H9 (cell line): Measurements from ENCODE around the gene ZFP91. TPM values are rescaled to one million over a fixed set of nuclear protein-coding genes. Genes with fewer than 3 reads are reported as not detected.

Experiments used
- DNase-seq: peaks from one replicate; pipeline ENCODE4 v3.0.0-alpha.2; 2017
- H2AFZ ChIP-seq: one replicate; pipeline ENCODE4 v1.6.1; 2013; ENCODE audit warnings: mild to moderate bottlenecking, low read length, control low read depth, moderate library complexity
- H2AK5ac ChIP-seq: 2 replicates; pipeline ENCODE4 v1.6.1; 2013; ENCODE audit warnings: low read length, control low read depth, mixed read lengths; ENCODE audit not compliant: insufficient read length
- H2BK120ac ChIP-seq: one replicate; pipeline ENCODE4 v1.6.1; 2013; ENCODE audit warnings: low read depth, mild to moderate bottlenecking, low read length, control low read depth, inconsistent platforms; ENCODE audit not compliant: poor library complexity, severe bottlenecking
- H2BK12ac ChIP-seq: 2 replicates; pipeline ENCODE4 v1.6.1; 2013; ENCODE audit warnings: low read length, control low read depth, mixed read lengths, low read depth; ENCODE audit not compliant: insufficient read length
- H2BK15ac ChIP-seq: 2 replicates; pipeline ENCODE4 v1.6.1; 2013; ENCODE audit warnings: low read depth, low read length, control low read depth
- H2BK20ac ChIP-seq: one replicate; pipeline ENCODE4 v1.6.1; 2013; ENCODE audit warnings: low read depth, mild to moderate bottlenecking, low read length, control low read depth, inconsistent platforms; ENCODE audit not compliant: poor library complexity, severe bottlenecking
- H2BK5ac ChIP-seq: 2 replicates; pipeline ENCODE4 v1.6.1; 2013; ENCODE audit warnings: low read length, control low read depth, mixed read lengths; ENCODE audit not compliant: insufficient read length
- H3K14ac ChIP-seq: 2 replicates; pipeline ENCODE4 v1.6.1; 2013; ENCODE audit warnings: low read length, control low read depth; ENCODE audit not compliant: insufficient read depth
- H3K18ac ChIP-seq: 2 replicates; pipeline ENCODE4 v1.6.1; 2013; ENCODE audit warnings: low read depth, mild to moderate bottlenecking, mixed read lengths, low read length, control low read depth; ENCODE audit not compliant: insufficient read length
- H3K23ac ChIP-seq: 2 replicates; pipeline ENCODE4 v1.6.1; 2013; ENCODE audit warnings: low read length, control low read depth, mixed read lengths, low read depth; ENCODE audit not compliant: insufficient read length
- H3K23me2 ChIP-seq: 2 replicates; pipeline ENCODE4 v1.6.1; 2013; ENCODE audit warnings: low read depth, mild to moderate bottlenecking, mixed read lengths, low read length, control low read depth; ENCODE audit not compliant: insufficient read length, poor library complexity, severe bottlenecking
- H3K27ac ChIP-seq: 2 replicates; pipeline ENCODE4 v1.5.1; 2013; ENCODE audit warnings: low read length, control low read depth, mixed read lengths, low read depth; ENCODE audit not compliant: insufficient read length
- H3K27me3 ChIP-seq: 2 replicates; pipeline ENCODE4 v1.6.1; 2013; ENCODE audit warnings: low read length, control low read depth, inconsistent platforms; ENCODE audit not compliant: insufficient read depth
- H3K4ac ChIP-seq: 2 replicates; pipeline ENCODE4 v1.6.1; 2013; ENCODE audit warnings: low read depth, mild to moderate bottlenecking, control low read depth, inconsistent platforms, low read length, moderate library complexity
- H3K4me1 ChIP-seq: 2 replicates; pipeline ENCODE4 v1.6.1; 2013; ENCODE audit warnings: low read length, control low read depth, inconsistent platforms; ENCODE audit not compliant: insufficient read depth
- H3K4me2 ChIP-seq: 2 replicates; pipeline ENCODE4 v1.6.1; 2013; ENCODE audit warnings: low read length, control low read depth, mixed read lengths; ENCODE audit not compliant: insufficient read length, insufficient read depth
- H3K56ac ChIP-seq: 2 replicates; pipeline ENCODE4 v1.6.1; 2013; ENCODE audit warnings: low read depth, mild to moderate bottlenecking, mixed read lengths, low read length, control low read depth; ENCODE audit not compliant: insufficient read length
- H3K79me1 ChIP-seq: 2 replicates; pipeline ENCODE4 v1.6.1; 2013; ENCODE audit warnings: low read depth, mild to moderate bottlenecking, moderate library complexity, low read length, control low read depth, inconsistent platforms; ENCODE audit not compliant: insufficient read depth, poor library complexity, severe bottlenecking
- H3K79me2 ChIP-seq: 2 replicates; pipeline ENCODE4 v1.6.1; 2013; ENCODE audit warnings: low read length, control low read depth, inconsistent platforms; ENCODE audit not compliant: insufficient read depth
- H3K9ac ChIP-seq: 2 replicates; pipeline ENCODE4 v1.6.1; 2013; ENCODE audit warnings: low read length, control low read depth, mixed read lengths; ENCODE audit not compliant: insufficient read length; ENCODE audit errors: extremely low read depth
- H3K9me3 ChIP-seq: one replicate; pipeline ENCODE4 v1.6.1; 2013; ENCODE audit warnings: low read depth, low read length, inconsistent platforms; ENCODE audit not compliant: control insufficient read depth
- H3T11ph ChIP-seq: one replicate; pipeline ENCODE4 v1.6.1; 2013; ENCODE audit warnings: mild to moderate bottlenecking, low read length, control low read depth, inconsistent platforms
- H4K20me1 ChIP-seq: one replicate; pipeline ENCODE4 v1.6.1; 2013; ENCODE audit not compliant: control insufficient read depth, insufficient read length, insufficient read depth
- H4K5ac ChIP-seq: 2 replicates; pipeline ENCODE4 v1.6.1; 2013; ENCODE audit warnings: low read depth, mild to moderate bottlenecking, mixed read lengths, low read length, control low read depth; ENCODE audit not compliant: insufficient read length
- H4K8ac ChIP-seq: replicated peaks from 2 replicates; pipeline ENCODE4 v1.6.1; 2013; ENCODE audit warnings: low read length, control low read depth, mixed read lengths, low read depth; ENCODE audit not compliant: insufficient read length
- H4K91ac ChIP-seq: 2 replicates; pipeline ENCODE4 v1.6.1; 2013; ENCODE audit warnings: low read depth, mild to moderate bottlenecking, moderate library complexity, mixed read lengths, low read length, control low read depth; ENCODE audit not compliant: insufficient read length
- H3K27ac Mint-ChIP-seq, 3 experiments: 2 replicates in 2 of 3; 3 replicates in 1 of 3; pipeline ENCODE4 v1.8.0; 2020 to 2021; ENCODE audit warnings: mixed read lengths in 3 of 3, mild to moderate bottlenecking in 1 of 3, moderate library complexity in 1 of 3
- H3K27me3 Mint-ChIP-seq: 2 replicates; pipeline ENCODE4 v1.8.0; 2021; ENCODE audit warnings: low read depth, mild to moderate bottlenecking, moderate library complexity, mixed read lengths
- H3K36me3 Mint-ChIP-seq, 3 experiments: 2 replicates in 2 of 3; 3 replicates in 1 of 3; pipeline ENCODE4 v1.8.0; 2020 to 2021; ENCODE audit warnings: low read depth in 3 of 3, mixed read lengths in 3 of 3; ENCODE audit not compliant: insufficient read depth in 1 of 3
- H3K4me1 Mint-ChIP-seq, 2 experiments: 2 replicates each; pipeline ENCODE4 v1.8.0; 2020; ENCODE audit warnings: mixed read lengths in 2 of 2
- H3K4me3 Mint-ChIP-seq, 2 experiments: 2 replicates in 1 of 2; 3 replicates in 1 of 2; pipeline ENCODE4 v1.8.0; 2020 to 2021; ENCODE audit warnings: mild to moderate bottlenecking in 2 of 2, mixed read lengths in 2 of 2, moderate library complexity in 1 of 2
- H3K9me3 Mint-ChIP-seq, 2 experiments: 2 replicates in 1 of 2; 3 replicates in 1 of 2; pipeline ENCODE4 v1.8.0; 2020; ENCODE audit warnings: mild to moderate bottlenecking in 2 of 2, mixed read lengths in 2 of 2, moderate library complexity in 1 of 2
- CTCF ChIP-seq: fragments of 200-600 bp; sonication (generic); conservative IDR thresholded peaks from 3 replicates; pipeline ENCODE4 v1.8.0; 2021; ENCODE audit warnings: antibody characterized with exemption, mild to moderate bottlenecking
- WGBS: extraction: QIAGEN DNeasy Blood & Tissue Kit; methylation state at CpG from one replicate; pipeline ENCODE4 v1.1.7; 2013; ENCODE audit warnings: missing lambda C conversion rate, low lambda C conversion rate, mixed read lengths; ENCODE audit not compliant: insufficient read length; ENCODE audit errors: extremely low coverage; 5-methylcytosine and 5-hydroxymethylcytosine counted together
- total RNA-seq: library from RNA; stranded (reverse); gene quantifications from 2 replicates; pipeline ENCODE4 v1.2.1, GENCODE V29; 2021

Gene ZFP91
- total RNA-seq, 1 experiment from 2014 or later = 32.9 TPM

DNA sequence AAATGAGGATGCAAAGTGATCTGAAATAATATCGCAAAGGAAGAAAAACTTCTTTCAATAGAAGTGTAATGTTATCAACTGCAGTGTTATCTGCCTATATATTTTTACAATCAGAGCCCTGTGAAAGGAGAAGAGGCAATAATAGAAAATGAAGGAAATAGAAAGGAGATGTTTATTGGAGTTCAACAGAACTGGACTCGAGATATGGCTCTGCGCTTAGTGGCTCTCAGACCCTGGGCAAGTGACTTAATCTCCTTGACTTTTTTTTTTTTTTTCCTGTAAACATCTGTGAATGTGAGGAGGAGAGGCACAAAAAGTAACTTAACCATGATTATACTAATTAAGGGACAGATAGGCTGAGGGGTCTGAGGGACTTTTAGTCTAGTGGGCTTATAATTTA is 62.5 kb downstream of the ZFP91 start:
- H4K20me1 ChIP-seq = no peaks in the 10 kb centered on the region
- H3K27me3 ChIP-seq = no peaks in the 10 kb centered on the region
- no peak overlapping the region for H3K4ac ChIP-seq
- no peak overlapping the region for H2BK20ac ChIP-seq
- no peaks in the 10 kb centered on the region for H3K4me1 Mint-ChIP-seq
- H2BK120ac ChIP-seq = no peak overlapping the region
- H3K4me3 Mint-ChIP-seq = no peak overlapping the region
- H3K9ac ChIP-seq = no peak overlapping the region
- H3K27ac ChIP-seq = no peak overlapping the region
- no peak overlapping the region for H4K5ac ChIP-seq
- no peaks in the 10 kb centered on the region for H3K23me2 ChIP-seq
- H2AFZ ChIP-seq = no peak overlapping the region
- H3K79me2 ChIP-seq = no peaks in the 10 kb centered on the region
- H3K56ac ChIP-seq = no peak overlapping the region
- H3K27ac Mint-ChIP-seq = no peak overlapping the region
- peaks cover 2% of the 10 kb centered on the region for H3K27me3 Mint-ChIP-seq
- H3K4me1 ChIP-seq = no peaks in the 10 kb centered on the region
- no peak for TF ChIP-seq CTCF
- H2BK12ac ChIP-seq = no peak overlapping the region
- H3K14ac ChIP-seq = no peak overlapping the region
- no peak overlapping the region for H2BK15ac ChIP-seq
- H4K8ac ChIP-seq = no peak overlapping the region
- H3K9me3 ChIP-seq = peaks cover 13% of the 10 kb centered on the region
- H3K9me3 Mint-ChIP-seq = peaks cover 13 to 19% of the 10 kb centered on the region in 2 experiments
- DNase-seq = no peak
- H3K4me2 ChIP-seq = no peak overlapping the region
- WGBS = no CpG with 5 or more reads among the region's 3 CpGs
- H3K79me1 ChIP-seq = no peaks in the 10 kb centered on the region
- H2BK5ac ChIP-seq = no peak overlapping the region
- no peak overlapping the region for H3K18ac ChIP-seq
- no peak overlapping the region for H3T11ph ChIP-seq
- H4K91ac ChIP-seq = no peak overlapping the region
- no peak overlapping the region for H3K23ac ChIP-seq
- H2AK5ac ChIP-seq = no peak overlapping the region
- peaks cover 2 to 5% (median 3%) of the 10 kb centered on the region in 3 experiments; a peak in 5 of 7 replicates for H3K36me3 Mint-ChIP-seq
